Fibroblast of lung (primary cell): ENCODE data around the gene WRAP73.

Experiments used
- CTCF ChIP-seq, 2 donors: IDR thresholded peaks in 1 of 2; conservative IDR thresholded peaks in 1 of 2; 1 replicate in 1 of 2; 2 replicates in 1 of 2; pipeline ENCODE4 v1.5.1; 2011 to 2012; ENCODE audit warnings: low read length in 2 of 2, control low read depth in 1 of 2, inconsistent platforms in 1 of 2, low read depth in 1 of 2, mild to moderate bottlenecking in 1 of 2
- EZH2 ChIP-seq: IDR thresholded peaks from 2 replicates; pipeline ENCODE4 v1.5.1; 2012; ENCODE audit warnings: low read length, control low read depth, mild to moderate bottlenecking; ENCODE audit errors: missing control alignments

GRCh38 chr1:3634059-3634800 lies 15.7 kb downstream of the WRAP73 start:
- TF ChIP-seq CTCF (conservative IDR thresholded peaks at IDR 0.05 in 1 of 2, IDR thresholded peaks at IDR 0.05 in 1 of 2; ENCODE audit: low read depth in 1 of 2, low read length in 2 of 2) (no peak), EZH2 (no peak)
